Smooth muscle cell (in vitro differentiated cells): Measurements from ENCODE around the gene LUC7L. TPM values are rescaled to one million over a fixed set of nuclear protein-coding genes. Genes with fewer than 3 reads are reported as not detected.

Source experiments
- DNase-seq: peaks from one replicate; lab custom pipeline; 2025; ENCODE audit not compliant: unreplicated experiment; lab: John Stamatoyannopoulos, UW
- H2AFZ ChIP-seq: fragments of 200-600 bp; sonication (generic); 2 replicates; pipeline ENCODE4 v1.6.0; 2016; ENCODE audit warnings: antibody characterized with exemption, low read depth, mild to moderate bottlenecking
- H3F3A ChIP-seq: fragments of 200-600 bp; sonication (generic); 2 replicates; pipeline ENCODE4 v1.6.0; 2017; ENCODE audit warnings: antibody characterized with exemption, low read depth
- H3K27ac ChIP-seq: fragments of 200-600 bp; sonication (generic); 2 replicates; pipeline ENCODE4 v1.5.1; 2016; ENCODE audit warnings: low read depth, mild to moderate bottlenecking
- H3K27me3 ChIP-seq: fragments of 200-600 bp; sonication (generic); 2 replicates; pipeline ENCODE4 v1.6.1; 2016; ENCODE audit warnings: low read depth, mild to moderate bottlenecking
- H3K36me3 ChIP-seq: fragments of 200-600 bp; sonication (generic); 2 replicates; pipeline ENCODE4 v1.5.1; 2016; ENCODE audit warnings: low read depth
- H3K4me1 ChIP-seq: fragments of 200-600 bp; sonication (generic); 2 replicates; pipeline ENCODE4 v1.5.1; 2016; ENCODE audit warnings: low read depth
- H3K4me2 ChIP-seq: fragments of 200-600 bp; sonication (generic); 2 replicates; pipeline ENCODE4 v1.6.0; 2016; ENCODE audit warnings: mild to moderate bottlenecking
- H3K4me3 ChIP-seq: fragments of 200-600 bp; sonication (generic); 2 replicates; pipeline ENCODE4 v1.5.1; 2016; ENCODE audit warnings: mild to moderate bottlenecking
- H3K79me2 ChIP-seq: fragments of 200-600 bp; sonication (generic); 2 replicates; pipeline ENCODE4 v1.6.0; 2016; ENCODE audit warnings: low read depth, mild to moderate bottlenecking
- H3K9ac ChIP-seq: fragments of 200-600 bp; sonication (generic); 2 replicates; pipeline ENCODE4 v1.6.0; 2016; ENCODE audit warnings: low read depth
- H3K9me3 ChIP-seq: fragments of 200-600 bp; sonication (generic); replicated peaks from 2 replicates; pipeline ENCODE4 v1.5.1; 2016; ENCODE audit warnings: low read depth
- H4K20me1 ChIP-seq: fragments of 200-600 bp; sonication (generic); 2 replicates; pipeline ENCODE4 v1.6.0; 2016; ENCODE audit warnings: low read depth
- CTCF ChIP-seq: fragments of 200-600 bp; sonication (generic); IDR thresholded peaks from 2 replicates; pipeline ENCODE4 v1.5.1; 2017; ENCODE audit warnings: borderline replicate concordance, mild to moderate bottlenecking, antibody characterized with exemption; ENCODE audit not compliant: insufficient read depth, poor library complexity, severe bottlenecking
- WGBS: methylation state at CpG from one replicate; pipeline ENCODE4 v1.1.7; 2016; ENCODE audit warnings: low lambda C conversion rate; 5-methylcytosine and 5-hydroxymethylcytosine counted together
- polyA plus RNA-seq: library from polyadenylated mRNA; unstranded; fragments of >200 nt; fragmentation: Nextera tagmentation; extraction: Ambion mirVana; gene quantifications from 2 replicates; pipeline ENCODE4 v1.2.1, GENCODE V29; 2016
- total RNA-seq: library from RNA; depleted of rRNA; stranded (reverse); fragments of >200 nt; gene quantifications from 2 replicates; pipeline ENCODE4 v1.2.3, GENCODE V29; 2014

Gene LUC7L
- total and polyA plus RNA-seq, 2 experiments from 2014 or later: 56.2 to 70.6 TPM

DNA sequence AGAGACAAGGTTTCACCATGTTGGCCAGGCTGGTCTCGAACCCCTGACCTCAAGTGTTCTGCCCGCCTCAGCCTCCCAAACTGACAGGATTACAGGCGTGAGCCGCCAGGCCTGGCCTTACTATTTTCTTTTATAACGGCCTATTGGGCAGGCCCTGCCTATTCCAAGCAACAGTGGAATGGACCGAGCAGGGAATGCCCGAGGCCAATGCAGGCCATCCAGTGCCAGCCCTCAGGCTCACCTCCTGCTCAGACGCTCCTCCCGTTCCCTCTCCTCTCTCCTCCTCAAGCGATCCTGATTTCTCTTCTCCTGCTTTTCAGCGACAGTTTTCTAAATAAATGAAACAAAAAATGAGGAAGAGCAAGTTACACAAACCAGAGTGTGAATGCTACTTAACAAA, 36.6 kb downstream of the LUC7L start:
- H4K20me1 ChIP-seq: peaks cover 91% of the 10 kb centered on the region
- no peak overlapping the region for H3K4me3 ChIP-seq
- no peak overlapping the region for H3K4me2 ChIP-seq
- no peak for TF ChIP-seq CTCF
- no peaks in the 10 kb centered on the region for H3K79me2 ChIP-seq
- no peaks in the 10 kb centered on the region for H3K4me1 ChIP-seq
- no peak for DNase-seq
- no peak overlapping the region for H2AFZ ChIP-seq
- WGBS: 97% methylated on average over 11 of the region's 11 CpGs
- no peaks in the 10 kb centered on the region for H3K27me3 ChIP-seq
- no peaks in the 10 kb centered on the region for H3K9me3 ChIP-seq
- no peak overlapping the region for H3K9ac ChIP-seq
- no peaks in the 10 kb centered on the region for H3F3A ChIP-seq
- H3K36me3 ChIP-seq: peaks cover 15% of the 10 kb centered on the region
- H3K27ac ChIP-seq: no peak overlapping the region

GRCh38 chr16:191831-192230, 37.4 kb downstream of the LUC7L start:
- H2AFZ ChIP-seq: no peak overlapping the region
- no peak overlapping the region for H3K9ac ChIP-seq
- peaks cover 11% of the 10 kb centered on the region for H3K36me3 ChIP-seq
- no peaks in the 10 kb centered on the region for H3K9me3 ChIP-seq
- H3K79me2 ChIP-seq: no peaks in the 10 kb centered on the region
- 93% methylated on average over 4 of the region's 4 CpGs for WGBS
- no peaks in the 10 kb centered on the region for H3F3A ChIP-seq
- peaks cover 90% of the 10 kb centered on the region for H4K20me1 ChIP-seq
- no peak overlapping the region for H3K4me2 ChIP-seq
- no peak overlapping the region for H3K4me3 ChIP-seq
- no peak overlapping the region for H3K27ac ChIP-seq
- no peak for TF ChIP-seq CTCF
- H3K4me1 ChIP-seq: no peaks in the 10 kb centered on the region
- DNase-seq: no peak
- H3K27me3 ChIP-seq: no peaks in the 10 kb centered on the region

GRCh38 chr16:189604-190186, 39.6 kb downstream of the LUC7L start:
- peaks cover 77% of the 10 kb centered on the region for H4K20me1 ChIP-seq
- no peaks in the 10 kb centered on the region for H3K9me3 ChIP-seq
- H3K27ac ChIP-seq: no peak overlapping the region
- no peak overlapping the region for H3K9ac ChIP-seq
- no peak for TF ChIP-seq CTCF
- H3K27me3 ChIP-seq: no peaks in the 10 kb centered on the region
- no peak overlapping the region for H3K4me3 ChIP-seq
- H3K4me2 ChIP-seq: no peak overlapping the region
- no peaks in the 10 kb centered on the region for H3F3A ChIP-seq
- H3K4me1 ChIP-seq: no peaks in the 10 kb centered on the region
- no peak overlapping the region for H2AFZ ChIP-seq
- WGBS: 98% methylated on average over 33 of the region's 34 CpGs
- no peaks in the 10 kb centered on the region for H3K79me2 ChIP-seq
- H3K36me3 ChIP-seq: peaks cover 11% of the 10 kb centered on the region
- no peak for DNase-seq

DNA sequence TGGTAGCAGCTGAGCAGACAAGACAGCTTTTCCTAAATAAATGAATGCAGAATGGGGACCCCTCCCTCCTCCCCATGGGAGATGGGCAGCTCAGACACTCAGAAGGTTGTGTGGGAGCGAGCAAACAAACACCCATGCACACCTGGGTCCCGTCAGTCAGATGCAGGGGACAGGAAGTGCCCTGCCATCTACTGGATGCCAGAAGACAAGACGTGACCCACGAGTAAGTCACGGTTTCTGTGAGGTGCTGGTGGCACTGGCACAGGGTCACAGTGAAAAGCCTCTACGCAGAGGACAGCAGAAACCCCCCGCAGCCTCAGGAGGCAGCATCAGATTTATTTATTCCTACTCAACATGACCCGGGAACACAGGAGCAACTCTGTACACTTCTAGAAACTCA, 40.6 kb downstream of the LUC7L start:
- peaks cover 11% of the 10 kb centered on the region for H3K36me3 ChIP-seq
- no peak overlapping the region for H3K4me3 ChIP-seq
- H2AFZ ChIP-seq: no peak overlapping the region
- no peak overlapping the region for H3K4me2 ChIP-seq
- no peak overlapping the region for H3K9ac ChIP-seq
- no peaks in the 10 kb centered on the region for H3K27me3 ChIP-seq
- H4K20me1 ChIP-seq: peaks cover 73% of the 10 kb centered on the region
- no peak for DNase-seq
- H3K27ac ChIP-seq: no peak overlapping the region
- no peaks in the 10 kb centered on the region for H3K9me3 ChIP-seq
- H3K79me2 ChIP-seq: no peaks in the 10 kb centered on the region
- 94% methylated on average over 8 of the region's 8 CpGs for WGBS
- H3F3A ChIP-seq: no peaks in the 10 kb centered on the region
- TF ChIP-seq CTCF: no peak
- no peaks in the 10 kb centered on the region for H3K4me1 ChIP-seq
